ENCODE measurements around the gene RARB. TPM values are rescaled to one million over a fixed set of nuclear protein-coding genes. Genes with fewer than 3 reads are reported as not detected.

RARB gene
- total RNA-seq, 1 experiment from 2014 or later, result 2.4 TPM

DNA sequence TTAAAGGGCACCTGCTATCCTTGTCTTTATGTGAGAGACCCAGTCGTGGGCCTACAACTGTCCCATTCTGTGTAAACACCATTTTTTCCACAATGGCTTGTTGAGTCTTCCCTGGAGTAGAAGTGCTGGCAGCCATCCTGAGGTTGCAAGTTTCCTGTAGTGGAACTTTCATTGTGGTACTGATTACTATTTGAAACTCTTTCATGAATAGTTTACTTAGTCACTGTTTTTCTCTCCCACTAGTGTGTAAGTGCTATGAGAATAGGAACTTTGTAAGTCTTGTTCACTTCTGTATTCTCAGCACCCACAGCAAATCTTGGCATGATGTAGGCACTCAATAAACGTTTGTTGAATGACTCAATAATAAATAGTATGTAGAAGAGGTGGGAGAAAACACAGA, 48.6 kb downstream of the RARB start:
- Histone ChIP-seq H3K36me3 (no peaks in the 10 kb centered on the region), H3K4me3 (no peak overlapping the region), H3K9me3 (no peaks in the 10 kb centered on the region), H3K27me3 (no peaks in the 10 kb centered on the region)
- DNase-seq, result no peak

GRCh38 chr3:25478211-25478757, 50.2 kb downstream of the RARB start:
- Histone ChIP-seq H3K36me3 (no peaks in the 10 kb centered on the region), H3K4me3 (no peak overlapping the region), H3K27me3 (no peaks in the 10 kb centered on the region), H3K9me3 (no peaks in the 10 kb centered on the region)
- no peak for DNase-seq

DNA sequence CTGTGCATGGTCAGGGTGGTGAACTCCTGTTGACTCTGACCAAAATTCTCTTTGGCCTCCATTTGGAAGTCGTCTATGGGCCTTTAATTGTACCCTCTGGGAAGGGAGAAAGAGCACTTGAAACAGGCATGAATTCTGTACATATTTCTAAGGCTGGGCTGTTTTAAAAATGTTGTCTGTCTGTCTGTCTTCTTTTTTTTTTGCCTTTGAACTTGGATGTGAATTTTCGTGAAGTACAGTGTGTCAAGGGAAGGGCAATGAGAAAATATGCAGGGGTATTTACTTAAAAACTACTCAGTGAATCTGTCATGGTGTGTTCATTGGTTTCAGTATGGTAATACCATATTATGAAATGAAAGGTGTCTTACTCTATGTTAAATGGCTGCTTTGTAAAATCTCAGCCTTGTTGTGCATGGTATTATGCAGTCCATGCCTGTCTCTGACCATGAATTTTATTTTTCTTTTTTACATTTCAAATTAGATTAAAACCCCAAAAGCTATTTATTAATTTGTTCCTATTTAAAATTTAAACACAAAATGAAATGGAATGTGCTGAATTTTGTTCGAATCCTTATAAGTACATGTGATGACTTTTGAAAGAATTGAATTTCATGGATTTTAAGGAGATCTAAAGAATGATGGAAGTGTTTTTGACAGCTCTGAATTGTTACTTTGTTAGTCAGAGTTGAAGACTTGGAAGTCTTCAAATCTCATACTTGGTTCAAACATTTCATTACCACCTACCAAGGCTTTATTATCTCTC, 51.1 kb downstream of the RARB start:
- H3K27me3 ChIP-seq, result no peaks in the 10 kb centered on the region
- no peaks in the 10 kb centered on the region for H3K9me3 ChIP-seq
- no peak for DNase-seq
- no peak overlapping the region for H3K4me3 ChIP-seq
- no peaks in the 10 kb centered on the region for H3K36me3 ChIP-seq

DNA sequence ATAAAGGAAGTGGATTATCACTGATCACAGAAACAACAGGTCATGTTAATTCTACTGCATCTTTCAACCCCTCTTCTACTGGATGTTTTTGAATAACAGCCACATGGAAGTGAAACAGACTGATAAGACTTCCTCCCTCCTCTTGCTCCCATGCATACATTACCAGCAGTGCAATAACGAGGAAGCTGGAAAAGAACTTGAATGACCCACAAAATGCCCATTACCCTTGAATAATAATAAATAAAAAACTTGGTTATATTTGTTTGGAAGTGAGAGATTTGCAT, 51.6 kb downstream of the RARB start:
- no peaks in the 10 kb centered on the region for H3K36me3 ChIP-seq
- DNase-seq, result no peak
- H3K4me3 ChIP-seq, result no peak overlapping the region
- H3K27me3 ChIP-seq, result no peaks in the 10 kb centered on the region
- no peaks in the 10 kb centered on the region for H3K9me3 ChIP-seq

DNA sequence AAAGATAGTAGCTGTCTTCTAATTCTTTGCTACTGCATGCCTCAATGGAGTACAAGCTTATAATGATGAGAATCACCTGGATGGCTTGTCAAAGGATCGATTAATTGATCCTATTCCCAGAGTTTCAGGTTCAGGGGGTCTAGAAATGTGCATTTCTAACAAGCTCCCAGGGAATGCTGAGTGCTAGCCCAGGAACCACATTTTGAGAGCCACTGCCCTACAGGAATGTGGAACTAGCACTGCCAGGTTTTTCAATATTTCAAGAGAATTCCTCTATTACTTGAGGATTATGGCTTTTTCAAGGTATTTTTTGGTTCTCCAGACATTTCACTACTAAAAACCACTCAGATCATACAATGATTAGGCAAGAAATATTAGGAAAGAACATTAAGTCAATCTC, 52.7 kb downstream of the RARB start:
- Histone ChIP-seq H3K27me3 (no peaks in the 10 kb centered on the region), H3K36me3 (no peaks in the 10 kb centered on the region), H3K9me3 (no peaks in the 10 kb centered on the region), H3K4me3 (no peak overlapping the region)
- no peak for DNase-seq

- no peak for DNase-seq
- H3K9me3 ChIP-seq, result no peaks in the 10 kb centered on the region
- H3K27me3 ChIP-seq, result no peaks in the 10 kb centered on the region
- no peak overlapping the region for H3K4me3 ChIP-seq
- no peaks in the 10 kb centered on the region for H3K36me3 ChIP-seq
Observed at GRCh38 chr3:25481386-25481785, 53.3 kb downstream of the RARB start.

- Histone ChIP-seq H3K36me3 (no peaks in the 10 kb centered on the region), H3K27me3 (no peaks in the 10 kb centered on the region), H3K9me3 (no peaks in the 10 kb centered on the region), H3K4me3 (no peak overlapping the region)
- DNase-seq, result no peak
Observed at GRCh38 chr3:25483456-25483855, 55.4 kb downstream of the RARB start.

DNA sequence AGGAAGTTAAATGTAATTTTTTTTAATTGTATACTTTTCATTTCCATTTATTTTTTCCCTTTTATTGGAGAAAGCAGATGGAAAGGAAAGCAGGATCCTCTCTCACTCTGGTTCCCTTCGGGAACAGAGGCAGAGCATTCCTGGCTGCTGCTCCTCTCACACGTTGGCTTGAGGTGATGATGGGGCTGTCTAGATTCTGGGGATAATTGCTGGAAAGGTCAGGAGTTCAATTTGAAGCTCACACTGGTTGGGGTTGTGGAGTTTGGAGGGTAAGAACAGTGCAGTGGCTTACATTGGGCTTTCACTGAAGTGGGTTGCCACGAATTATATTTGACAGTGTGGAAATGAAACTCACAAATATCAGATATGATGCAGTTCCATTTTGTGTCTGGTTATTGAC, 57.6 kb downstream of the RARB start:
- no peak for DNase-seq
- Histone ChIP-seq H3K4me3 (no peak overlapping the region), H3K9me3 (no peaks in the 10 kb centered on the region), H3K27me3 (no peaks in the 10 kb centered on the region), H3K36me3 (no peaks in the 10 kb centered on the region)

DNA sequence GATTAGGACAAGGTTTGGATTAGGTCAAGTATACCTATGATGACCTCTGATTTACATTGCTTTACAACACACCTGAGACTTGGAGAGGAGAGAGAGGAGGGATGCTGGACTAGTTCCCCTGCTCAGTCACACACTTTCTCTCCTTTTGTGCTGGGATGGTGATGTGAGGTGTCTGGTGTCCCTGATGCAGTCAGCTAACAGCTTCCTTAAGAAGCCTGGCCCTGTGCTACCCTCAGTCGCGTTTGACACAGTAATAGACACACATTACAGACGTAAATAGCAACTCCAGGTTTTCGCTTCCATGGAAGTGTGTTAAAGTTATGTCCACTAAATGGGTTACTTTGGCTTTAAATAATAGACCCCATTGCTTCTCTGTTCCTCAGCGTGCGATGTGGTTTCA, 58.9 kb downstream of the RARB start:
- no peaks in the 10 kb centered on the region for H3K36me3 ChIP-seq
- no peak overlapping the region for H3K4me3 ChIP-seq
- no peak for DNase-seq
- H3K27me3 ChIP-seq, result no peaks in the 10 kb centered on the region
- no peaks in the 10 kb centered on the region for H3K9me3 ChIP-seq

DNA sequence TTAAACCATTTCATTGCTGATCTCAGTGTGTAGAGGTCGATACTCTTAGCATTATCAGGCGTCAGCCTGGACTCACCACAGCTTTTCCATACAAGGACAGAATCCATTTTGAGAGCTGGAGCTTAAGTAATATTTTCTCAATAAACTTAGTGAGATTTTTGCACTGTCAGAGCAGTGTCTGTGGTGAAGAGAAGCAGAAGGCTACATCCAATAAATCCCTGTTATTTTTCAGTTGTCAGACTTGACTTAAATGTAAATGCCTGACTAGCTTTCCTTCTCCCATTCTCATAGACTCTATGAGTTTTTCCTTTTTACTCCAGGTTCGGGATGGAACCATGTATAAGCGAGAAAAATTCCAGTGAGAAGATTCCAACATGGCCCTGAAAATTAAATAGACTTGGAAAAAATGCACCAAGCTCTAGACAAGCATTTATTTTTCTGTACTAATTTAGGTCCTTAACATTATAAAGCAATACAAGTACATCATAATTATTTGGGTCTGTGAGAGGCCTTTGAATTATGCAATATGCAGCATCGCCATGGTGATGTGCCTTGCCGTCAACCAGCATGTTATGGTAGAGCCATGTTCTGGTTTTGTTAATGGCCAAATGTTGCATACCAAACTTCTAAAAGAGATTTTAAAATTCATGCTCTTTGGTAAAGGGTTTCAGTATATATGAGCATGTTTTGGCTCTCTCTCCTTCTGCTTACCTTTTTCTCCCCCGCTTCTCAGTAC, 62.0 kb downstream of the RARB start:
- Histone ChIP-seq H3K9me3 (no peaks in the 10 kb centered on the region), H3K36me3 (no peaks in the 10 kb centered on the region), H3K4me3 (no peak overlapping the region), H3K27me3 (no peaks in the 10 kb centered on the region)
- no peak for DNase-seq

DNA sequence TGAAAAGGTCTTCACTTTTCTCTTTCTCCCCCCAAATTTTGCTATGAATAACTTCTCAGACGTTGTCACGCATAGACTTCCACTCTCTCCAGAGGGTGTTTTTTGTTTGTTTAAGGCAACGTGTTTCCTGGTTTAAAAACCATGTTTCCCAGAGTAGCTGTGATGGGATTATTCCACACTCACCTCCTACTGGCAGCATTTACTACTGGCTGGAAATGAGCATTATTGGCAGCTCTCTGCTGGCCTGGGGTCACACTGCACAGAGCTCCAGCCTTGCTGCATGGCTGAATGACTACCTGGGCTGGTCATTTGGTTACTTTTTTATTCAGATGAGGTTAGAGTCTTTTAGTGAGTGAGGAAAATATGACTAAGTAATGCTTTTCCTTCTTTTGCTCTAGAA, 65.2 kb downstream of the RARB start:
- peak; percentile 59 for DNase-seq
- Histone ChIP-seq H3K9me3 (no peaks in the 10 kb centered on the region), H3K36me3 (no peaks in the 10 kb centered on the region), H3K27me3 (no peaks in the 10 kb centered on the region), H3K4me3 (no peak overlapping the region)

GRCh38 chr3:25493786-25494185, 65.7 kb downstream of the RARB start:
- no peaks in the 10 kb centered on the region for H3K27me3 ChIP-seq
- DNase-seq, result peak; percentile 69
- no peaks in the 10 kb centered on the region for H3K36me3 ChIP-seq
- no peak overlapping the region for H3K4me3 ChIP-seq
- H3K9me3 ChIP-seq, result no peaks in the 10 kb centered on the region

GRCh38 chr3:25495304-25495703, 67.2 kb downstream of the RARB start:
- Histone ChIP-seq H3K9me3 (no peaks in the 10 kb centered on the region), H3K4me3 (no peak overlapping the region), H3K36me3 (no peaks in the 10 kb centered on the region), H3K27me3 (no peaks in the 10 kb centered on the region)
- DNase-seq, result no peak

DNA sequence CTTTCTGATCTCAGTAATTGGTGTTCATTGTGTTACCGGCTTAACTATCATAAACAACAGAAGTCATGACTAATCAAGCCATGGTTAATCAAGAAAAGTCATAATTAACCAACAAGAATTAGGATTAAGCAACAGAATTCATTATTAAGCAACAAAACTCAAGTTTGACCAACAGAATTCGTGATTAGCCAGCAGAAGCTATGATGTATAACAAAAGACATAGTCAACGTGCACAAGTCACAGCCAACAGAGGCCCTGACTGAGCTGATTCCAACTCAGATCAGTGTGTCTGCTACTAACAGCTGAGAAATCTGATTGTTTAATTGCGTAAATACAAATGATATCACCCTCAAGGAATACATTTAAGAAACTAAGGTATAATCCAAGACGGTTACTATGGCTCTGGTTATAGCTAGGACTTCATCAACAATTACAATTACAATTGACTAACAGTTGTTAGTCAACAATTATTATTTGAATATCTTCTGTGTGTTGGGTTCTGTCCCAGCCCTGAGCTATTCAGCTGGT, 67.7 kb downstream of the RARB start:
- Histone ChIP-seq H3K36me3 (no peaks in the 10 kb centered on the region), H3K9me3 (no peaks in the 10 kb centered on the region), H3K27me3 (no peaks in the 10 kb centered on the region), H3K4me3 (no peak overlapping the region)
- DNase-seq, result no peak

- DNase-seq, result no peak
- no peaks in the 10 kb centered on the region for H3K9me3 ChIP-seq
- no peaks in the 10 kb centered on the region for H3K27me3 ChIP-seq
- no peak overlapping the region for H3K4me3 ChIP-seq
- no peaks in the 10 kb centered on the region for H3K36me3 ChIP-seq
Observed at GRCh38 chr3:25497096-25497495, 69.0 kb downstream of the RARB start.

GRCh38 chr3:25500706-25501210, 72.7 kb downstream of the RARB start:
- no peaks in the 10 kb centered on the region for H3K27me3 ChIP-seq
- H3K36me3 ChIP-seq, result no peaks in the 10 kb centered on the region
- no peak for DNase-seq
- no peak overlapping the region for H3K4me3 ChIP-seq
- no peaks in the 10 kb centered on the region for H3K9me3 ChIP-seq

- Histone ChIP-seq H3K36me3 (no peaks in the 10 kb centered on the region), H3K27me3 (no peaks in the 10 kb centered on the region), H3K9me3 (no peaks in the 10 kb centered on the region), H3K4me3 (no peak overlapping the region)
- no peak for DNase-seq
Observed at GRCh38 chr3:25502233-25502632, 74.2 kb downstream of the RARB start.

GRCh38 chr3:25503898-25504301, 75.8 kb downstream of the RARB start:
- Histone ChIP-seq H3K36me3 (no peaks in the 10 kb centered on the region), H3K27me3 (no peaks in the 10 kb centered on the region), H3K9me3 (no peaks in the 10 kb centered on the region), H3K4me3 (no peak overlapping the region)
- DNase-seq, result no peak
